Naive B cell (primary cell): ENCODE results near the gene RANBP3. TPM values are rescaled to one million over a fixed set of nuclear protein-coding genes. Genes with fewer than 3 reads are reported as not detected.
"Not testable (repeated sequence)": the region's sequence is repeated elsewhere in the genome, so short reads cannot be mapped to it uniquely, and the experiment has no call there.

Experiments
- ATAC-seq, 2 donors: fragments of 150-1000 bp; cut with Tn5 transposase; 2 replicates each; pipeline ENCODE4 v1.10.0; 2021; ENCODE audit warnings: low read depth in 2 of 2, mild to moderate bottlenecking in 2 of 2, moderate library complexity in 2 of 2
- DNase-seq: peaks from one replicate; pipeline ENCODE4 v3.0.0; 2022
- H3K27ac Mint-ChIP-seq, 6 donors: one replicate each; pipeline ENCODE4 v1.8.0; 2020 to 2022; ENCODE audit warnings: mild to moderate bottlenecking in 6 of 6, mixed read lengths in 6 of 6, moderate library complexity in 5 of 6, inconsistent platforms in 2 of 6
- H3K27me3 Mint-ChIP-seq, 3 donors: one replicate each; pipeline ENCODE4 v1.8.0; 2021 to 2022; ENCODE audit warnings: mixed read lengths in 3 of 3, mild to moderate bottlenecking in 1 of 3
- H3K36me3 Mint-ChIP-seq, 2 donors: one replicate each; pipeline ENCODE4 v1.8.0; 2020 to 2022; ENCODE audit warnings: mixed read lengths in 2 of 2, inconsistent platforms in 1 of 2, mild to moderate bottlenecking in 1 of 2
- H3K4me1 Mint-ChIP-seq, 3 donors: one replicate each; pipeline ENCODE4 v1.8.0; 2020 to 2022; ENCODE audit warnings: mixed read lengths in 3 of 3, inconsistent platforms in 1 of 3, mild to moderate bottlenecking in 1 of 3, moderate library complexity in 1 of 3
- H3K4me3 Mint-ChIP-seq, 8 donors: one replicate each; pipeline ENCODE4 v1.8.0; 2020 to 2022; ENCODE audit warnings: mild to moderate bottlenecking in 8 of 8, mixed read lengths in 8 of 8, moderate library complexity in 8 of 8, inconsistent platforms in 2 of 8
- H3K9me3 Mint-ChIP-seq, 7 donors: one replicate each; pipeline ENCODE4 v1.8.0; 2020 to 2022; ENCODE audit warnings: mixed read lengths in 7 of 7, mild to moderate bottlenecking in 5 of 7, inconsistent platforms in 2 of 7, moderate library complexity in 1 of 7
- polyA plus RNA-seq, 6 donors: library from polyadenylated mRNA; unstranded; fragments of 300-500 nt; fragmentation: Illumina TruSeq; gene quantifications; one replicate each; pipeline ENCODE4 v1.2.3, GENCODE V29; 2021; ENCODE audit warnings: low read depth in 6 of 6

Gene RANBP3, protein sequence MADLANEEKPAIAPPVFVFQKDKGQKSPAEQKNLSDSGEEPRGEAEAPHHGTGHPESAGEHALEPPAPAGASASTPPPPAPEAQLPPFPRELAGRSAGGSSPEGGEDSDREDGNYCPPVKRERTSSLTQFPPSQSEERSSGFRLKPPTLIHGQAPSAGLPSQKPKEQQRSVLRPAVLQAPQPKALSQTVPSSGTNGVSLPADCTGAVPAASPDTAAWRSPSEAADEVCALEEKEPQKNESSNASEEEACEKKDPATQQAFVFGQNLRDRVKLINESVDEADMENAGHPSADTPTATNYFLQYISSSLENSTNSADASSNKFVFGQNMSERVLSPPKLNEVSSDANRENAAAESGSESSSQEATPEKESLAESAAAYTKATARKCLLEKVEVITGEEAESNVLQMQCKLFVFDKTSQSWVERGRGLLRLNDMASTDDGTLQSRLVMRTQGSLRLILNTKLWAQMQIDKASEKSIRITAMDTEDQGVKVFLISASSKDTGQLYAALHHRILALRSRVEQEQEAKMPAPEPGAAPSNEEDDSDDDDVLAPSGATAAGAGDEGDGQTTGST
- polyA plus RNA-seq, result 10 to 100 TPM in 1 of 6 donors, 1 to 10 TPM in 5; 2.8 to 10.7 (median 7.4) TPM

DNA sequence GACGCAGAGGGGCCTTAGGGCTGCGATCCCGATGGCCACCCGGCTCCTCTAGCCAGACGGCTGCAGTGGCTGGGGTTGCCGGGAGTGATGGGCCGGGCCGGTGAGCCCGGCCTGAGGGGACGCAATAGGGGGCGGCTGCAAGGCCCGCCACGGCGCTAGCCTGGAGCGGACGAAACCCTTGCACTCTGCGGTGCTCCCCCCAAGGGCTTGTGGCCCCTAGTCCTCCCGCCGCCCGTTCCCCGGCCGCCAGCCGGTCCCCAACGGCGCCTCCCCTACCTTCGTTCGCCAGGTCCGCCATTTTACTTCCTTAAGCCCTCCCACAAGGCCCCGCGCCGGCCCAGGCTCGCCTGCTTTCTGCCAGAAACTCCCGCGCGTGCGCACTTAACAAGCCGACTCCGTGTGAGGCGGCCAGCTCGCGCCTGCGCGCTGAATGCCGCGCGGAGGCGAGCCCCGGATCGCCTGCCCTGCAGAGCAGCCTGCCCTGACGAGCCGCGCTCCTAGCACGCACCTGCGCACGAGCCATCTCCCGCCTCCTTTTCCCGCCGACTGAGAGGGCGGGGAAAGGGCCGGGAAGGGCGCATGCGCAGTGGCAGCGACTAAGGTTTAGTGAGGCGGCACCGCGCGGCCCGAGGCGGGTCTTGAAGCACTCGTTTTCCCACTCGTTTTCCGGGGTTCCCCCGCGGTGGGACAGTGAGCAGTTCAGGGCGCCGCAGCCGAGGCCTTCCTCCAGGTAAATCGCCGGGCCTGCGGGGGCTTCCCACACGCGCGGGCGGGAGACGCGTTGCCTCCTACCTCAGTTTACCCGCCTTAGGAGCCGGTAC is at the start of gene RANBP3:
TSS of gene RANBP3 (minus strand) at position 356 of the 821 bp plus-strand sequence. CDS start at position 298, 58 bp downstream.
- no peaks in the 10 kb centered on the region for H3K9me3 Mint-ChIP-seq
- peak; percentile 87 for ATAC-seq
- H3K27me3 Mint-ChIP-seq, result no peaks in the 10 kb centered on the region
- peak within 1 kb of the TSS; percentile 91 to 98 (median 96) for H3K4me3 Mint-ChIP-seq
- peaks cover 44 to 61% (median 55%) of the 10 kb centered on the region in 3 donors for H3K4me1 Mint-ChIP-seq
- peak; percentile 97 for DNase-seq
- H3K27ac Mint-ChIP-seq, result peak within 1 kb of the TSS; percentile 86 to 98 (median 96)
- H3K36me3 Mint-ChIP-seq, result peaks cover 0 to 8% of the 10 kb centered on the region in 2 donors

DNA sequence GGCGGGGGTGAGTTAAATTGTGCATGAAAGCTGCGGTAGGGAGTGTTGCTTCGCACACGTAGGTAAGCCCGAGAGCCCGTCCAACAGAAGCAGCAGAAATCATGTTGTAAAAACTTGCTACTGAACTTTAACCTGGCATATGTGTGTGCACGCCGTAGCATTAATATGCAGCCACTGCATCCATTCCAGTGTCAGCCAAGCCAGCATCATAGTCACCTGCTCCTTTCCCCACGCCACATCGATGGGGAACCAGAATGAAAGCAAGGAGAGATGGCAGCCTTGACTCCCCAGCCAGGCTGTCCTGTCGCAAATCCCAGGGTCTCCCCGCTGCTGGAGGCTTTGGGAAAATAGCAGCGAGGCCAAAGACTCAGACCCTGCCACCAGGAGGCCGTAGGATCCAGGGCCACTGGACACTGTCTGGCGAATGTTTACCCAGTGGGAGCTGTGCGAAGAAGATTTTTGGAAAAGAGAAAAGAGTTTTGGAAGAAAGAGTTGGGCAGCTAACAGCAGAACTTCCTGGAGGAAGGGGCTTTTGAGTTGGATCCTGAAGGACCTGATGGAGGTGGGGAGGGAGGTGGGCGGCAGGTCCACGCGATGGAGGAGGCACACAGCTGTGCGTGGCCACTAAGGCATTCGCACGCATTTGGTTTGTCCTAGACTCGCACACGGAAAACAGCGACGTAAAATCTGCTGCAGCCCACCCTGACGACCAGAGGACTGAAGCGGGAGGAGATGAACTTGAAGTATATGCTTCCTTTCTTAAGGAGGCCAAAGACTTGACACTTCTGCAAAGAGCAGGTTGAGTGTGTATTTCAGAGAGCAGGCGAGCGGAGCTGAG is 48.7 kb upstream of the RANBP3 start:
- DNase-seq, result no peak
- Mint-ChIP-seq H3K9me3 (no peaks in the 10 kb centered on the region), H3K4me1 (peaks cover 0 to 2% (median 0%) of the 10 kb centered on the region in 3 donors), H3K36me3 (no peaks in the 10 kb centered on the region), H3K4me3 (no peak overlapping the region), H3K27me3 (peaks cover 0 to 10% (median 6%) of the 10 kb centered on the region in 3 donors), H3K27ac (peak overlapping the region in 1 of 6 donors; percentile 16)
- no peak for ATAC-seq

DNA sequence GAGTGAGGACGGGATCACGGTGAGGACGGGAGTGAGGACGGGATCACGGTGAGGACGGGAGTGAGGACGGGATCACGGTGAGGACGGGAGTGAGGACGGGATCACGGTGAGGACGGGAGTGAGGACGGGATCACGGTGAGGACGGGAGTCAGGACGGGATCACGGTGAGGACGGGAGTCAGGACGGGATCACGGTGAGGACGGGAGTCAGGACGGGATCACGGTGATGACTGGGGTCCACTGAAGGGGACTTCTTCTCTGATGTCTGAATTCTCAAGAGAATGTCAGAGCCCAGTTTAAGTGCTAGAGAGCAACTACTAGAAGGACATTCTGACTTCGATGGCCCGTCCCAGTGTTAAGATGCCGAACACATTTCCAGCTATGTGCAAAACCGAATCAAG is 46.8 kb upstream of the RANBP3 start:
- DNase-seq, H3K4me3 Mint-ChIP-seq, H3K9me3 Mint-ChIP-seq, H3K27ac Mint-ChIP-seq, H3K4me1 Mint-ChIP-seq, H3K36me3 Mint-ChIP-seq, ATAC-seq: not testable (repeated sequence)
- H3K27me3 Mint-ChIP-seq, result peaks cover 5 to 16% (median 12%) of the 10 kb centered on the region in 3 donors

DNA sequence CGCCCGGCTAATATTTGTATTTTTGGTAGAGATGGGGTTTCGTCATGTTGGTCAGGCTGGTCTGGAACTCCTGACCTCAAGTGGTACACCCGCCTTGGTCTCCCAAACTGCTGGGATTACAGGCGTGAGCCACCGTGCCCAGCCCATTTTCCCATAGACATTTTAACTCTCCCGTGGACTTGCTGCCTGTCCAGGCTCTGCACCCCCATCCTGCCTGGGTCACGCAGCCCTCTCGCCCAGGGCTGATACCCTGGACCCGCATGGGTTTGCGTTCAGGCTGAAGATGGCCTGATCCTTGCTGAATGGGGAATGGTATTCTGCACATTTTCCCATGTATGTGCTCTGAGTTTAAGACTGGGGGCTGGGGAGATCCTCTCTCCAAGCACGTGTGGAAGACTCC is 46.0 kb upstream of the RANBP3 start:
- peaks cover 0 to 2% (median 0%) of the 10 kb centered on the region in 3 donors for H3K4me1 Mint-ChIP-seq
- no peak for ATAC-seq
- no peaks in the 10 kb centered on the region for H3K9me3 Mint-ChIP-seq
- DNase-seq, result no peak
- H3K27me3 Mint-ChIP-seq, result peaks cover 6 to 16% (median 12%) of the 10 kb centered on the region in 3 donors
- no peak overlapping the region for H3K27ac Mint-ChIP-seq
- no peaks in the 10 kb centered on the region for H3K36me3 Mint-ChIP-seq
- no peak overlapping the region for H3K4me3 Mint-ChIP-seq

DNA sequence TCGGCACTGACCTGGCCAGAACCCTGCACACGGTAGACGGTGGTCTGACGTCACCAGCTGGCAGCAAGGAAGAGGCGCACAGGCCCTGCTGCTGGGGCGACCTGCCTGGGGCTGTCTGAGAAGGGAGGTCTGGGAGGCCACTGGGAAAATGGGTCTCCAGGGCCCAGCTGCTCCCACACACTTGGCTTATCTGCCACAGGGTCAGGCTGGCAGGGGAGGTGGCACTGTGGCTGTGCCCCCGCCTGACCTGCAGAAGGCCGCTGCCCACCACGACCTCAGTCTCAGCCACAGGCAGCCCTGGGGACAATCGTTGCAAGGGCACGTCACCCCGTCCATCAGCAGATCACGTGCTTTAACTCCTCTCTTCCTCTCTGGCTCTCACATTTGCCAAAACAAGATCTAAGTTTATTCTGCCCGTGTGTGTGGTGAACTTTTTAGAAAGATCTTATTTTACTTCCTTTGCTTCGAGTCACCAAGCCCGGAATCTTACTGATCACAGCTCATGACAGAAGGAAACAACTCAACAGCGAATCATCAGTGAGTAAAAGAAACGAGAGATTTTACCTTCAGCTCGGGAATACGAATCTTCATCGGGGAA is 45.2 kb upstream of the RANBP3 start:
- H3K9me3 Mint-ChIP-seq, result no peaks in the 10 kb centered on the region
- no peaks in the 10 kb centered on the region for H3K36me3 Mint-ChIP-seq
- H3K4me1 Mint-ChIP-seq, result peaks cover 0 to 2% (median 0%) of the 10 kb centered on the region in 3 donors
- peak overlapping the region in 1 of 6 donors; percentile 42 for H3K27ac Mint-ChIP-seq
- peaks cover 6 to 16% (median 12%) of the 10 kb centered on the region in 3 donors for H3K27me3 Mint-ChIP-seq
- H3K4me3 Mint-ChIP-seq, result no peak overlapping the region
- ATAC-seq (no peak), DNase-seq (no peak)

GRCh38 chr19:6022570-6023064 is 44.7 kb upstream of the RANBP3 start:
- no peaks in the 10 kb centered on the region for H3K36me3 Mint-ChIP-seq
- H3K27ac Mint-ChIP-seq, result no peak overlapping the region
- no peaks in the 10 kb centered on the region for H3K9me3 Mint-ChIP-seq
- no peak for ATAC-seq
- peaks cover 6 to 16% (median 12%) of the 10 kb centered on the region in 3 donors for H3K27me3 Mint-ChIP-seq
- no peak overlapping the region for H3K4me3 Mint-ChIP-seq
- DNase-seq, result no peak
- peaks cover 0 to 2% (median 0%) of the 10 kb centered on the region in 3 donors for H3K4me1 Mint-ChIP-seq

DNA sequence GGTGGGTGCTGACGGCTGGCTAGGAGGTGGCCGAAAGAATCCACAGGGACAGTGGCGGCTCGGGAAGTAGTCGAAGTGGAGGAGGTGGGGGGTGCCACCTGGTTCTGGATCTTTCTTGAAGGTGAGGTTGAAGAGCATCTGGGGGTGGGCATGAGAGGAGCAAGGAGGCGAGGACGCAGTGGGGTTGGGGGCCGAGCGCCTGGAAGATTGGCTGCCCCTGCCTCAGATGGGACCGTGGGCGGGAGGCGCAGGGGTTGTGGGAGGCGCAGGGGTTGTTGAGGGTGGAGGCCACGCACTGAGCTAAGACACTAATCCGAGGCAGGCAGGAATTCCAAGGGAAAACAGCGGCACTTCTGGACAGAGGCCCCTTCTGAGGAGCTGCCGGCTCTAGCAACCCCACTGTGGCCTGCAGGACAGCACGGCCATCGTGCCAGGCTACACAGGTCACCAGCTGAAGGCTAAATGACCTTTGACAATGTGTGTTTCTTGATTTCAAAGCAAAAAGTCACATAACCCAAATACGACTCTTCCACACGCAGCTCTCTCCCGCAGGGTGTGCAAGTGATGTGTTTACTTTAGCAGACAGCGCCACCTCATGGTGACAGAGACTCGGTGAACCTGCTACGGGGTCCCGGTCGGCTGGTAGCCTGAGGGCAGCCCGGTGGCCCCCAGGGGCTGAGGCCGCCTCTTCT is 44.1 kb upstream of the RANBP3 start:
- H3K27ac Mint-ChIP-seq, result no peak overlapping the region

DNA sequence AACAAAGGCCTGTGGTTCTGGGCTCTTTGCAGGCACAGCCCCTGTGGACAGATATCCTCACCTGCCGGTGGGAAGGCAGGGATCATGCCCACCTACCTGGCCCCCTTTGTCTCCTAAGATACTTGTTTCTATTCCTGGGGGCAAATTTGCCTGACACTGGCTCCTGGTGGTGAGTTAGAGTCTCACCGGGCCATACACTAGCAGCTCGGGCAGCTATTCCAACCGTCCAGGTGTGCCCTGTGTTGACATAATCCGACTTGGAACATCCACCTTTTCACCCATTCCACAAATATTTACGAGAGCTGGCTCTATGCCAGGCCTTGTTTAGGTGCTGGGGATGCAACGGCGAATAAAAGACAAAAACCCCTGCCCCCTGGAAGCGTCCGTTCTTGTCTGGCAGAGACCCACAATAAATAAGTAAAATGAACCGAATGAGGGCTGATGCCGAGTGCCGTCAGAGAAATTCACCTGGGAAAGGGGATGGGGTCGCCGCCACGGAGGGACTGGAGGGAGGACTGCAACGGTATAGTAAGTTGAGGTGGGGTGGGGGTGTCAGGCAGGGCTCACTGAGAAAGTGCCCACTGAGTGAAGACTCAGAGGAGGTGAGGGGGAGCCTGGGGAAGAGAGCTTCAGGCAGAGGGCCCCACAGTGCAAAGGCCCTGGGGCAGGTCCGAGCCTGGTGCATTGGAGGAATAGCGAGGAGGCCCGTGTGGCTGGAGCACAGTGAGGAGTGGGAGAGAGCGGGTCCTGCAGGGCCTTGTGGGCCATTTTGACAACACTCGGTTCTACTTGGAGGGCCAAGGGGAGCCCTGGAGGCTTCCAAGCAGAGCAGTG is 43.2 kb upstream of the RANBP3 start:
- Mint-ChIP-seq H3K36me3 (no peaks in the 10 kb centered on the region), H3K4me3 (no peak overlapping the region), H3K27me3 (peaks cover 6 to 16% (median 12%) of the 10 kb centered on the region in 3 donors), H3K27ac (peak overlapping the region in 2 of 6 donors; percentile 47 to 76), H3K9me3 (no peaks in the 10 kb centered on the region), H3K4me1 (peaks cover 0 to 2% (median 0%) of the 10 kb centered on the region in 3 donors)
- DNase-seq, result no peak
- no peak for ATAC-seq

More for the DNA sequence above, 44.1 kb upstream of the RANBP3 start:
- ATAC-seq (peak; percentile 88 to 89), DNase-seq (peak; percentile 43)
- Mint-ChIP-seq H3K4me1 (peaks cover 0 to 2% (median 0%) of the 10 kb centered on the region in 3 donors), H3K36me3 (no peaks in the 10 kb centered on the region), H3K4me3 (no peak overlapping the region), H3K27me3 (peaks cover 6 to 16% (median 12%) of the 10 kb centered on the region in 3 donors), H3K9me3 (no peaks in the 10 kb centered on the region)

GRCh38 chr19:6020166-6020882 is 42.4 kb upstream of the RANBP3 start:
- Mint-ChIP-seq H3K27ac (peak overlapping the region in 1 of 6 donors; percentile 47), H3K36me3 (no peaks in the 10 kb centered on the region), H3K4me1 (peaks cover 0 to 2% (median 0%) of the 10 kb centered on the region in 3 donors), H3K4me3 (no peak overlapping the region), H3K9me3 (no peaks in the 10 kb centered on the region), H3K27me3 (peaks cover 6 to 16% (median 12%) of the 10 kb centered on the region in 3 donors)
- no peak for ATAC-seq
- DNase-seq, result no peak

DNA sequence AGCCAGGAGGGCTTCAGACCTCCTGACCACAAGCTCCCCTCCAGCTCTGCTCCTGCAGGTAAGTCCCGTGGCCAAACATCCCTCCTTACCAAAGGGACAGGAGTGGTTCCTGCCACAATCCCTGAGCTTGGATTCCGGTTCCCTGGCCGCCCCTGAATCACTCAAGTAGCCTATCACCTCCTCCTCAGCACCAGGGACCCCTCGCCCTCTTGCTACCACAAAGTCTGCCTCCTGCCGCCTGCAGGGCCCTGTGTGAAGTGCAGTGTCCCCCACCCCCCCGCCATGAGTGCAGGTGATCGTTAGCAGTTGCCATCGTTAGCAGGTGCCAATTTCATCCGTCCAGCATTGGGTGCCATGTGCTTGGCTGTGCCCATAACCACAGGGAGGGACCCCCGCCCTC is 40.8 kb upstream of the RANBP3 start:
- Mint-ChIP-seq H3K4me1 (peaks cover 0 to 2% (median 0%) of the 10 kb centered on the region in 3 donors), H3K27me3 (peaks cover 6 to 16% (median 12%) of the 10 kb centered on the region in 3 donors), H3K27ac (no peak overlapping the region), H3K9me3 (no peaks in the 10 kb centered on the region), H3K4me3 (peak overlapping the region in 1 of 8 donors; percentile 54), H3K36me3 (no peaks in the 10 kb centered on the region)
- ATAC-seq, result no peak
- no peak for DNase-seq
